IMR-90 (cell line): Measurements from ENCODE around the gene MFSD12. TPM values are rescaled to one million over a fixed set of nuclear protein-coding genes. Genes with fewer than 3 reads are reported as not detected.
"Not testable (repeated sequence)": the region's sequence is repeated elsewhere in the genome, so short reads cannot be mapped to it uniquely, and the experiment has no call there.

Experiments
- ATAC-seq: fragments of 200-7000 bp; cut with Tn5 transposase; 2 replicates; pipeline ENCODE4 v1.9.1; 2020; ENCODE audit warnings: low read depth, mild to moderate bottlenecking, moderate library complexity
- BruUV-seq: library from RNA; stranded (reverse); fragments of 400-500 nt; replicated peaks from 2 replicates; lab custom pipeline; 2021; lab: Mats Ljungman, UMichigan
- CTCF ChIA-PET: fragments of 300-600 bp; formaldehyde crosslinking; extraction: SDS; loops from one replicate; lab custom pipeline; 2021; ENCODE audit warnings: antibody characterized with exemption; lab: Yijun Ruan, JAX
- POLR2A ChIA-PET: fragments of 300-600 bp; sonication (Branson Sonifier 250); formaldehyde crosslinking; loops from one replicate; lab custom pipeline; 2022; ENCODE audit warnings: antibody characterized with exemption; ENCODE audit not compliant: unreplicated experiment; lab: Charles Lee
- DNase-seq: peaks from one replicate; pipeline ENCODE4 v3.0.0; 2013
- H2AFZ ChIP-seq: replicated peaks from 2 replicates; pipeline ENCODE3; 2013; ENCODE audit warnings: low read length, mild to moderate bottlenecking; ENCODE audit not compliant: poor library complexity
- H2AK5ac ChIP-seq: 2 replicates; pipeline ENCODE4 v1.6.1; 2013; ENCODE audit warnings: low read depth, low read length, inconsistent platforms
- H2AK9ac ChIP-seq: replicated peaks from 2 replicates; pipeline ENCODE3; 2013; ENCODE audit warnings: mild to moderate bottlenecking, low read depth, low read length, moderate library complexity; ENCODE audit not compliant: poor library complexity
- H2BK120ac ChIP-seq: 2 replicates; pipeline ENCODE4 v1.6.1; 2013; ENCODE audit warnings: low read depth, low read length, inconsistent platforms
- H2BK15ac ChIP-seq: 3 replicates; pipeline ENCODE4 v1.6.1; 2013; ENCODE audit warnings: low read depth, low read length, inconsistent platforms
- H2BK20ac ChIP-seq: 2 replicates; pipeline ENCODE4 v1.6.1; 2013; ENCODE audit warnings: low read depth, mild to moderate bottlenecking, inconsistent platforms, low read length, moderate library complexity
- H2BK5ac ChIP-seq: 2 replicates; pipeline ENCODE4 v1.6.1; 2013; ENCODE audit warnings: mild to moderate bottlenecking, low read depth, low read length, inconsistent platforms; ENCODE audit not compliant: poor library complexity, severe bottlenecking
- H3K14ac ChIP-seq: replicated peaks from 2 replicates; pipeline ENCODE4 v1.6.1; 2013; ENCODE audit warnings: low read depth, low read length, inconsistent platforms
- H3K18ac ChIP-seq: 2 replicates; pipeline ENCODE4 v1.6.1; 2013; ENCODE audit warnings: low read depth, low read length, control low read depth
- H3K23ac ChIP-seq: 2 replicates; pipeline ENCODE4 v1.6.1; 2013; ENCODE audit warnings: low read depth, low read length, inconsistent platforms
- H3K27ac ChIP-seq: 2 replicates; pipeline ENCODE4 v1.5.1; 2013; ENCODE audit warnings: mild to moderate bottlenecking, control low read depth, low read length; ENCODE audit not compliant: insufficient read depth
- H3K27me3 ChIP-seq: 2 replicates; pipeline ENCODE4 v1.6.1; 2013; ENCODE audit warnings: low read length; ENCODE audit not compliant: control insufficient read depth, insufficient read depth
- H3K36me3 ChIP-seq: 2 replicates; pipeline ENCODE4 v1.6.1; 2013; ENCODE audit warnings: low read length, mixed read lengths; ENCODE audit not compliant: control insufficient read depth, insufficient read depth
- H3K4ac ChIP-seq: 2 replicates; pipeline ENCODE4 v1.6.1; 2013; ENCODE audit warnings: low read depth, low read length, inconsistent platforms
- H3K4me1 ChIP-seq: 2 replicates; pipeline ENCODE4 v1.6.1; 2013; ENCODE audit warnings: low read length, mixed read lengths; ENCODE audit not compliant: control insufficient read depth, insufficient read depth
- H3K4me2 ChIP-seq: 2 replicates; pipeline ENCODE4 v1.6.1; 2013; ENCODE audit warnings: low read depth, mild to moderate bottlenecking, control low read depth, low read length, moderate library complexity
- H3K4me3 ChIP-seq: 2 replicates; pipeline ENCODE4 v1.5.1; 2013; ENCODE audit warnings: low read depth, mild to moderate bottlenecking, control low read depth, low read length, moderate library complexity; ENCODE audit not compliant: insufficient read depth
- H3K56ac ChIP-seq: 2 replicates; pipeline ENCODE4 v1.6.1; 2013; ENCODE audit warnings: low read length, inconsistent platforms; ENCODE audit not compliant: insufficient read depth; ENCODE audit errors: extremely low read depth
- H3K79me1 ChIP-seq, 2 experiments: 2 replicates each; pipeline ENCODE4 v1.6.1; 2013; ENCODE audit warnings: low read length in 2 of 2, inconsistent platforms in 1 of 2, low read depth in 1 of 2
- H3K9ac ChIP-seq: 2 replicates; pipeline ENCODE4 v1.6.1; 2013; ENCODE audit warnings: low read depth, low read length, control low read depth
- H3K9me1 ChIP-seq: 2 replicates; pipeline ENCODE4 v1.6.1; 2013; ENCODE audit warnings: low read length, inconsistent platforms; ENCODE audit not compliant: insufficient read depth
- H3K9me3 ChIP-seq: 2 replicates; pipeline ENCODE4 v1.6.1; 2013; ENCODE audit warnings: low read length; ENCODE audit not compliant: control insufficient read depth, insufficient read depth
- H4K20me1 ChIP-seq: 2 replicates; pipeline ENCODE4 v1.6.1; 2013; ENCODE audit warnings: low read length, inconsistent platforms; ENCODE audit not compliant: insufficient read depth
- H4K5ac ChIP-seq: 2 replicates; pipeline ENCODE4 v1.6.1; 2013; ENCODE audit warnings: mild to moderate bottlenecking, low read depth, low read length, control low read depth
- H4K8ac ChIP-seq, 2 experiments: 2 replicates each; pipeline ENCODE4 v1.6.1; 2013; ENCODE audit warnings: low read depth in 2 of 2, low read length in 2 of 2, control low read depth in 1 of 2, inconsistent platforms in 1 of 2
- H4K91ac ChIP-seq: 2 replicates; pipeline ENCODE4 v1.6.1; 2013; ENCODE audit warnings: low read depth, low read length, inconsistent platforms; ENCODE audit not compliant: insufficient read depth
- CTCF ChIP-seq: conservative IDR thresholded peaks from 2 replicates; pipeline ENCODE4 v1.5.1; 2012; ENCODE audit warnings: mild to moderate bottlenecking, low read depth, low read length, improper control_type of control experiment
- WGBS, 2 experiments: methylation state at CpG; one replicate each; pipeline versions ENCODE4 v1.1.5 to v1.1.7; 2013; ENCODE audit warnings: missing lambda C conversion rate in 2 of 2; ENCODE audit not compliant: insufficient read length in 1 of 2; ENCODE audit errors: extremely low coverage in 2 of 2; 5-methylcytosine and 5-hydroxymethylcytosine counted together
- dilution Hi-C: fragments of 300-500 bp; cut with HindIII; formaldehyde crosslinking; loops from one replicate; pipeline ENCODE4 v1.14.3; 2018; ENCODE audit warnings: low sequenced_read_pairs; ENCODE audit not compliant: unreplicated experiment
- in situ Hi-C: fragments of 300-500 bp; cut with MboI; formaldehyde crosslinking; loops from 3 replicates; pipeline ENCODE4 v1.14.3; 2019; ENCODE audit warnings: low sequenced_read_pairs, inconsistent platforms, mixed read lengths
- intact Hi-C: fragments of 100-400 bp; cut with micrococcal nuclease; formaldehyde crosslinking; loops from 2 replicates; pipeline ENCODE4 v1.10.0; 2022
- polyA plus RNA-seq, 3 experiments: library from polyadenylated mRNA; depleted of rRNA; stranded (reverse); fragments of >200 nt; gene quantifications; 2 replicates each; pipeline ENCODE4 v1.2.3, GENCODE V29; 2012; ENCODE audit warnings: low replicate concordance in 1 of 3
- total RNA-seq: library from RNA; depleted of rRNA; stranded (reverse); fragments of >200 nt; gene quantifications from 2 replicates; pipeline ENCODE4 v1.2.3, GENCODE V29; 2012

The MFSD12 gene
- total and polyA plus RNA-seq, 2 of the 4 experiments (the other 2 are of a cell fraction), result 20.4 to 77.2 TPM

GRCh38 chr19:3585301-3586126 lies 28.1 kb upstream of the MFSD12 start, which contains the start of gene GIPC3 (continued):
- no peak for TF ChIP-seq CTCF

DNA sequence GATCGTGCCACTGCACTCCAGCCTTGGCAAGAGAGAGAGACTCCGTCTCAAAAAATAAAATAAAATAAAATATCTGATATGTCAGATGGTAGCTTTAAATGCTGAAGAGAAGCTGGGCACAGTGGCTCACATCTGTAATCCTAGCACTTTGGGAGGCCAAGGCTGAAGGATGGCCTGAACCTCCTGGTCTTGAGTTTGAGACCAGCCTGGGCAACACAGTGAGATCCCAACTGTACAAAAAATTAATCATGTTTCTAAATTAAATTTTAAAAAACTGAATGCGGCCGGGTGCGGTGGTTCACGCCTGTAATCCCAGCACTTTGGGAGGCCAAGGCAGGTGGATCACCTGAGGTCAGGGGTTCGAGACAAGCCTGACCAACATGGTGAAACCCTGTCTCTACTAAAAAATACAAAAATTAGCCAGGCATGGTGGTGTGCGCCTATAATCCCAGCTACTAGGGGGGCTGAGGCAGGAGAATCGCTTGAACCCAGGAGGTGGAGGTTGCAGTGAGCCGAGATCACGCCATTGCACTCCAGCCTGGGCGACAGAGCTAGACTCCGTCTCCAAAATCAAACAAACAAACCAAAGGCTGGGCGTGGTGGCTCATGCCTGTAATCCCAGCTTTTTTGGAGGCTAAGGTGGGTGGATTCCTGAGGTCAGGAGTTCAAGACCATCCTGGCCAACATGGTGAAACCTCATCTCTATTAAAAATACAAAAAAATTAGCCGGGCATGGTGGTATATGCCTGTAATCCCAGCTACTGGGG lies 26.8 kb upstream of the MFSD12 start:
- H2AK9ac ChIP-seq, H4K8ac ChIP-seq, H3K18ac ChIP-seq, H2AK5ac ChIP-seq, H3K4me3 ChIP-seq, H2BK15ac ChIP-seq, BruUV-seq, H2BK120ac ChIP-seq, H3K79me1 ChIP-seq, dilution Hi-C loops, H2BK20ac ChIP-seq, H3K9me3 ChIP-seq, H3K4me2 ChIP-seq, H3K9me1 ChIP-seq, DNase-seq, H3K27ac ChIP-seq, ATAC-seq, H3K4ac ChIP-seq, POLR2A ChIA-PET, H4K91ac ChIP-seq, H3K23ac ChIP-seq, H3K9ac ChIP-seq, H2BK5ac ChIP-seq, H3K4me1 ChIP-seq, intact Hi-C loops, H3K14ac ChIP-seq, H4K5ac ChIP-seq, H3K56ac ChIP-seq, H3K36me3 ChIP-seq, in situ Hi-C loops, H4K20me1 ChIP-seq, H2AFZ ChIP-seq: not testable (repeated sequence)
- WGBS, 2 experiments, result no CpG with 5 or more reads among the region's 15 CpGs
- H3K27me3 ChIP-seq, result peaks cover 11% of the 10 kb centered on the region
- CTCF ChIA-PET, result interaction anchor here (0.8 kb wide), 1 partner anchor 8 kb away, joined by 5 read pairs; no protein-coding TSS in a partner anchor

GRCh38 chr19:3581792-3582191 lies 24.4 kb upstream of the MFSD12 start:
- ATAC-seq, CTCF ChIA-PET, H3K9ac ChIP-seq, H3K18ac ChIP-seq, BruUV-seq, H4K20me1 ChIP-seq, H4K5ac ChIP-seq, H3K36me3 ChIP-seq, H4K8ac ChIP-seq, H3K23ac ChIP-seq, POLR2A ChIA-PET, H3K4me1 ChIP-seq, H3K9me3 ChIP-seq, H3K4me3 ChIP-seq, H2BK120ac ChIP-seq, H3K79me1 ChIP-seq, H3K4me2 ChIP-seq, H3K14ac ChIP-seq, intact Hi-C loops, H4K91ac ChIP-seq, H3K4ac ChIP-seq, H2BK20ac ChIP-seq, H3K56ac ChIP-seq, H2AK5ac ChIP-seq, H2AK9ac ChIP-seq, H2BK15ac ChIP-seq, H3K9me1 ChIP-seq, in situ Hi-C loops, DNase-seq, H2BK5ac ChIP-seq, dilution Hi-C loops, H2AFZ ChIP-seq, H3K27ac ChIP-seq: not testable (repeated sequence)
- WGBS, 2 experiments, result 90% methylated on average over 2 of the region's 4 CpGs; no CpG with 5 or more reads in 1 of the 2 experiments
- H3K27me3 ChIP-seq, result peaks cover 11% of the 10 kb centered on the region
